CD14-positive monocyte (primary cell): ENCODE results near the gene NRG3. TPM values are rescaled to one million over a fixed set of nuclear protein-coding genes. Genes with fewer than 3 reads are reported as not detected.

Experiments
- DNase-seq, 3 donors: peaks; one replicate each; pipeline ENCODE4 v3.0.0-alpha.2; 2011 to 2022
- H2AFZ ChIP-seq: 2 replicates; pipeline ENCODE4 v1.6.0; 2012; ENCODE audit warnings: mild to moderate bottlenecking, low read depth, low read length, inconsistent platforms; ENCODE audit not compliant: insufficient read depth, poor library complexity, severe bottlenecking
- H3K27ac ChIP-seq, 2 donors: 1 replicate in 1 of 2; 2 replicates in 1 of 2; pipeline ENCODE4 v1.5.1; 2012 to 2013; ENCODE audit warnings: low read length in 2 of 2, control low read depth in 1 of 2, inconsistent platforms in 1 of 2, low read depth in 1 of 2, mild to moderate bottlenecking in 1 of 2
- H3K27me3 ChIP-seq, 2 donors: one replicate each; pipeline versions ENCODE4 v1.6.0 to v1.6.1; 2011 to 2013; ENCODE audit warnings: low read length in 2 of 2; ENCODE audit not compliant: control insufficient read depth in 2 of 2, insufficient read depth in 2 of 2
- H3K36me3 ChIP-seq, 2 donors: replicated peaks in 1 of 2; 1 replicate in 1 of 2; 2 replicates in 1 of 2; pipeline versions ENCODE4 v1.5.1 to v1.6.1; 2012 to 2013; ENCODE audit warnings: low read length in 2 of 2, control low read depth in 1 of 2, inconsistent platforms in 1 of 2, mild to moderate bottlenecking in 1 of 2; ENCODE audit not compliant: insufficient read depth in 2 of 2, control insufficient read depth in 1 of 2
- H3K4me1 ChIP-seq, 2 donors: 1 replicate in 1 of 2; 2 replicates in 1 of 2; pipeline versions ENCODE4 v1.5.1 to v1.6.1; 2012 to 2013; ENCODE audit warnings: low read length in 2 of 2, control low read depth in 1 of 2, inconsistent platforms in 1 of 2, mild to moderate bottlenecking in 1 of 2, moderate library complexity in 1 of 2; ENCODE audit not compliant: insufficient read depth in 2 of 2, control insufficient read depth in 1 of 2
- H3K4me2 ChIP-seq: replicated peaks from 2 replicates; pipeline ENCODE3; 2012; ENCODE audit warnings: low read length, moderate library complexity, mild to moderate bottlenecking; ENCODE audit not compliant: poor library complexity, severe bottlenecking; ENCODE audit errors: extremely low read depth
- H3K4me3 ChIP-seq, 3 experiments: fragments of 200-600 bp in 1 of 3; sonication (generic) in 1 of 3; replicated peaks in 1 of 3; 1 replicate in 2 of 3; 2 replicates in 1 of 3; pipeline ENCODE4 v1.5.1; 2011 to 2013; ENCODE audit warnings: low read length in 3 of 3, mild to moderate bottlenecking in 3 of 3, control low read depth in 2 of 3, low read depth in 2 of 3, inconsistent platforms in 1 of 3, moderate library complexity in 1 of 3
- H3K79me2 ChIP-seq: 2 replicates; pipeline ENCODE4 v1.6.0; 2012; ENCODE audit warnings: mild to moderate bottlenecking, control low read depth, inconsistent platforms, low read length, moderate library complexity; ENCODE audit not compliant: insufficient read depth
- H3K9ac ChIP-seq: 2 replicates; pipeline ENCODE4 v1.6.0; 2017; ENCODE audit warnings: low read length, mild to moderate bottlenecking; ENCODE audit not compliant: insufficient read depth, poor library complexity, severe bottlenecking
- H3K9me3 ChIP-seq, 2 donors: replicated peaks in 1 of 2; 1 replicate in 1 of 2; 2 replicates in 1 of 2; pipeline versions ENCODE4 v1.5.1 to v1.6.1; 2012 to 2013; ENCODE audit warnings: low read length in 2 of 2, control low read depth in 1 of 2; ENCODE audit not compliant: control insufficient read depth in 1 of 2, insufficient read depth in 1 of 2
- H4K20me1 ChIP-seq: 2 replicates; pipeline ENCODE4 v1.6.0; 2012; ENCODE audit warnings: mild to moderate bottlenecking, low read length, control low read depth, moderate library complexity; ENCODE audit not compliant: insufficient read depth
- H3K27ac Mint-ChIP-seq, 7 donors: one replicate each; pipeline ENCODE4 v1.8.0; 2020; ENCODE audit warnings: mild to moderate bottlenecking in 7 of 7, mixed read lengths in 7 of 7, moderate library complexity in 6 of 7, inconsistent platforms in 2 of 7
- H3K27me3 Mint-ChIP-seq, 3 donors: one replicate each; pipeline ENCODE4 v1.8.0; 2021 to 2022; ENCODE audit warnings: low read depth in 3 of 3, mild to moderate bottlenecking in 3 of 3, mixed read lengths in 3 of 3, moderate library complexity in 3 of 3, inconsistent platforms in 1 of 3
- H3K36me3 Mint-ChIP-seq, 2 donors: one replicate each; pipeline ENCODE4 v1.8.0; 2020; ENCODE audit warnings: mixed read lengths in 2 of 2, inconsistent platforms in 1 of 2, mild to moderate bottlenecking in 1 of 2
- H3K4me1 Mint-ChIP-seq: one replicate; pipeline ENCODE4 v1.8.0; 2020; ENCODE audit warnings: mild to moderate bottlenecking, mixed read lengths
- H3K4me3 Mint-ChIP-seq, 2 donors: one replicate each; pipeline ENCODE4 v1.8.0; 2020; ENCODE audit warnings: mild to moderate bottlenecking in 2 of 2, mixed read lengths in 2 of 2, moderate library complexity in 1 of 2
- H3K9me3 Mint-ChIP-seq, 7 donors: one replicate each; pipeline ENCODE4 v1.8.0; 2020 to 2022; ENCODE audit warnings: mixed read lengths in 7 of 7, mild to moderate bottlenecking in 6 of 7, moderate library complexity in 6 of 7, inconsistent platforms in 2 of 7
- CTCF ChIP-seq: fragments of 200-600 bp; IDR thresholded peaks from one replicate; pipeline ENCODE4 v1.8.0; 2022; ENCODE audit warnings: antibody characterized with exemption, mild to moderate bottlenecking
- WGBS: methylation state at CpG from one replicate; pipeline ENCODE4 v1.1.5; 2013; ENCODE audit warnings: missing lambda C conversion rate; ENCODE audit not compliant: insufficient coverage; 5-methylcytosine and 5-hydroxymethylcytosine counted together
- intact Hi-C, 2 donors: fragments of 100-400 bp; cut with micrococcal nuclease; formaldehyde crosslinking; loops; one replicate each; pipeline versions ENCODE4 v1.15.0 to v1.15.1; 2023
- polyA plus RNA-seq, 3 donors: library from polyadenylated mRNA; depleted of rRNA in 1 of 3; unstranded in 2 of 3; stranded (reverse) in 1 of 3; fragments of 300-500 nt in 2 of 3; fragments of >200 nt in 1 of 3; fragmentation: Illumina TruSeq in 2 of 3; gene quantifications; 1 replicate in 2 of 3; 2 replicates in 1 of 3; pipeline ENCODE4 v1.2.3, GENCODE V29; 2012 to 2021

Gene NRG3
- polyA plus RNA-seq, 3 donors, result not detected

GRCh38 chr10:82861889-82862288 is 986.9 kb downstream of the NRG3 start:
- Histone ChIP-seq H2AFZ (no peak overlapping the region), H3K79me2 (no peaks in the 10 kb centered on the region), H3K27ac (no peak overlapping the region), H4K20me1 (no peaks in the 10 kb centered on the region), H3K4me2 (no peak overlapping the region), H3K4me1 (no peaks in the 10 kb centered on the region), H3K4me3 (no peak overlapping the region), H3K9me3 (no peaks in the 10 kb centered on the region), H3K9ac (no peak overlapping the region), H3K36me3 (no peaks in the 10 kb centered on the region), H3K27me3 (no peaks in the 10 kb centered on the region)
- H3K27me3 Mint-ChIP-seq, result no peaks in the 10 kb centered on the region
- DNase-seq, result no peak
- H3K4me3 Mint-ChIP-seq, result no peak overlapping the region
- no peak overlapping the region for H3K27ac Mint-ChIP-seq
- H3K36me3 Mint-ChIP-seq, result no peaks in the 10 kb centered on the region
- peaks cover 0 to 3% (median 0%) of the 10 kb centered on the region in 7 donors for H3K9me3 Mint-ChIP-seq
- H3K4me1 Mint-ChIP-seq, result no peaks in the 10 kb centered on the region
- no peak for TF ChIP-seq CTCF
- intact Hi-C loops, result no loop called here
- WGBS, result no CpG with 5 or more reads among the region's 2 CpGs

GRCh38 chr10:82865366-82865765 is 990.4 kb downstream of the NRG3 start:
- Histone ChIP-seq H2AFZ (no peak overlapping the region), H3K36me3 (no peaks in the 10 kb centered on the region), H3K4me1 (no peaks in the 10 kb centered on the region), H3K9ac (no peak overlapping the region), H3K4me3 (no peak overlapping the region), H3K27ac (no peak overlapping the region), H3K4me2 (no peak overlapping the region), H3K9me3 (no peaks in the 10 kb centered on the region), H4K20me1 (no peaks in the 10 kb centered on the region), H3K79me2 (no peaks in the 10 kb centered on the region), H3K27me3 (no peaks in the 10 kb centered on the region)
- Mint-ChIP-seq H3K4me1 (no peaks in the 10 kb centered on the region), H3K27me3 (no peaks in the 10 kb centered on the region), H3K36me3 (no peaks in the 10 kb centered on the region), H3K4me3 (no peak overlapping the region), H3K27ac (no peak overlapping the region), H3K9me3 (peaks cover 0 to 3% (median 0%) of the 10 kb centered on the region in 7 donors)
- DNase-seq, result no peak
- no CpG with 5 or more reads among the region's 1 CpG for WGBS
- TF ChIP-seq CTCF, result no peak
- intact Hi-C loops, result no loop called here
